NCI-H748 treated with DMSO at 0.1 percent for 48 hours (cell line): ENCODE measurements around the gene CDK14.
"Not testable (repeated sequence)": the region's sequence is repeated elsewhere in the genome, so short reads cannot be mapped to it uniquely, and the experiment has no call there.

Source experiments
- DNase-seq: peaks from one replicate; lab custom pipeline; 2025; lab: John Stamatoyannopoulos, UW

CDK14 gene

DNA sequence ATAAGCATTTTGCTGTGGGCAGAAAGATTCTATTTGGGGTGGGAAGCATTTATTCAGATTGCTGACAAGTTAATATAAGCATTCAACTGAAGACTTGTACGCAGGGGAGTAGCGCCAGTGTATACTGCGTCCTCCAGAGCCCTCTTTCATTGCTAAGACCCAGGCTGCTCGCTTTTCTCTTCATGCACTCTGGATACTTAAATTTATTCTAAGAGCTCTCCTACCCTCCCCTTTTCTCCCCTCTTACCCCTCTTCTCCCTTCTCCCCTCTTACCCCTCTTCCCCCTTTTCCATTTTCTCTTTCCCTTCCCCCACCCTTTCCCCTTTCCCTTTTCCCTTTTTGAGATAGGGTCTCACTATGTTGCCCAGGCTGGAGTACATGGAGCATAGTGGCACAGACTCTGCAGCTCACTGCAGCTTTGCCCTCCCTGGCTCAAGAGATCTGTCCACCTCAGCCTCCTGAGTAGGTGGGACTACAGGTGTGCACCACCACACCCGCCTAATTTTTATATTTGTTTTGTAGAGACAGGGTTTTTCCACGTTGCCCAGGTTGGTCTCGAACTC is 125.8 kb downstream of the CDK14 start:
- DNase-seq, result no peak

DNA sequence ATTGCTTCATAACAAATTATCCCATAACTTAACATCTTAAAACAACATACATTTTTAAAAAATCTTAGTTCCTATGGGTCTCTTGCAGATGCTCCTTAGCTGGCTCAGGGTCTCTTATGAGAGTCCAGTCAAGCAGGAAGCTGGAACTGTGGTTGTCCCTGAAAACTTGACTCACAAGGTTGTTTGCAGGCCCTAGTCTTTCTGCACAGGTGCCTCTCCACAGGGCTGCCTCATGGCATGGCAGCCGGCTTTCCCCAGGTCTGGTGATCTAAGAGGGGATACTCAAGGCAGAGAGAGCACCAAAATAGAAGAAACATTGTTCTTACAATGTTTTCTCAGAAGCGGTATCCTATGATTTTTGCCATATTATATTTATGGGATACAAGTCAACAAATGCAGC is 127.1 kb downstream of the CDK14 start:
- DNase-seq, result no peak

DNA sequence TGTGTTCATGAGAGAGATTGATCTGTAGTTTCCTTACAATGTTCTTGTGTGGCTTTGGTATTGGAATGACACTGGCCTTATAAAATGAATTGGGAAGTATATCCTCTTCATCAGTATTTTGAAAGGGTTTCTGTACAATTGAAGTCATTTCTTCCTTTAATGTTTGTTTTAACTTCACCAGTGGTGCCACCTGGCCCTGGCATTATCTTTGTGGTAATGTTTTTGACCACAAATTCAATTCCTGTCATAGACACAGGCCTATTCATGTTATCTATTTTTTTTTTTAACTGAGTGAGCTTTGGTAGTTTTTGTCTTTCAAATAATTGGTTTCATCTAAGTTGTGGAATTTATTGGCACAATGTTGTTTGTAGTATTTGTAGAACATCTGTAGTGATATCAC is 127.7 kb downstream of the CDK14 start:
- DNase-seq, result no peak

DNA sequence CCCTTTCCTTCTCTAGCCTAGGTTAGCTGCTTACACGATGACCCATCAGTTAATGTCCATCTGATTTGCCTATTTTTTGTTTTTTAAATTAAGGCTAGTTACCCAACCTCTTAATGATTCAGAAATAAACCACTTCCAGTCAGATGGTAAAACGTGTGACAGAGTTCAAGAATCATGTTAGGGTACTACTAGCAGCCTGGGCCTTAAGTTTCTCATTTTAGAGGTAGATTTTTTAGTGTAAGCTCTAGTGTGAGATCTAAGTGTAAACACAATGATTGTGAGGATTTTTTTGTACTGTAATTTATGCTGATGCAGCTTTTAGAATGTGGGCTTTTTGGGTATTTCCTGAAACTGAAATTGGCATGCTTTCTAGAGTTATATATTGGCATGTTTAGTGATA is 130.0 kb downstream of the CDK14 start:
- no peak for DNase-seq

DNA sequence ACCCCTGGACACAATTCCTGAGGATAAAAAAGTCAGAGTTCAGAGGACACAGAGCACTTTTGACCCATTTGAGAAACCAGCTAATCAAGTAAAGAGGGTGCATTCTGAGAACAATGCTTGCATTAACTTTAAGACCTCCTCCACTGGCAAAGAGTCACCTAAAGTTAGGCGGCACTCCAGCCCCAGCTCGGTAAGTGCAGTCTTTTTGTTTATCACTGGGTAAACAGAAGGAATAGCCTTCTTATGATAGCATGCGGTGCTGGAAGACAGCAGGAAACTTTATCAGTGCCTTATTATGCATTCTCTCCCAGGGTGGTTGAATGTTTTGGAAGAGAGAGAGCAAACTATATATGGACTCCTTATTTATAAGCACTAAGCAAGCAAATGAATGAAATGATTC is 130.5 kb downstream of the CDK14 start:
- DNase-seq, result no peak

DNA sequence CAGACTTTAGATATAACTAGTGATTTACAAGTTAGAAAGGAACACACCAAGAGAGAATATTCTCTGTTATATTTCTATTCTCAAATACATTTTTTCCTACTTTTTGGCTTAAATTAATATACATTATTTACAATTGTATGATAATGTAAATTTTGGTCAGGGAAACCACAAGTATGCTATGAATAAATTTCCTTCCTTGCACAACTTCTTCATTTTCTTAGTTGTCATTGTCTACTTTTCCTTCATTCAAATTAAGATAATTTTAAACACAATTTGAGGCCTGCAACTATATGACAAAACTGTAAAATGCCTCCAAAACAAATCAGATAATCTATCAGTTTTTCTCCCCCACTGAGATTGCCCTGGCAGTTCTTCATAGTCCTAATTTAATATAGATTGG is 131.3 kb downstream of the CDK14 start:
- no peak for DNase-seq

DNA sequence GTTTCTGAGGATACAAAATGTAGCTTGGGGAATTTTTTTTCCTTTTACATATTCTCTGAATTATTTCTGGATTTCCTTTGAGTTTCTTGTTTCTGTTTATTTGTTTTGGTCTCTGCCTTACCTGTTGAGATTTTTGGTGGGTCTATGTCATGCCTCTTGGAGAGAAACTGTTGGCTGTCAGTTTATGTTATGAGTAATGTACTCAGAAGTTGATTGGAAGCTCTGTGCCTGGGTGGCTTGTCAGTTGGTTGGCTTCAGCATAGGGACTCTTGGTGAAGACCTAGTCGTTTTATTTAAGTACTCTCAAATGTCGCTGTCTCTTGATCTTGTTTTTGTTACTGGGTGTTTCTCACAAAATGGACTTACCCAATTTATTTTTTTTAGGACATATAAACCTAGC is 132.4 kb downstream of the CDK14 start:
- DNase-seq, result no peak

DNA sequence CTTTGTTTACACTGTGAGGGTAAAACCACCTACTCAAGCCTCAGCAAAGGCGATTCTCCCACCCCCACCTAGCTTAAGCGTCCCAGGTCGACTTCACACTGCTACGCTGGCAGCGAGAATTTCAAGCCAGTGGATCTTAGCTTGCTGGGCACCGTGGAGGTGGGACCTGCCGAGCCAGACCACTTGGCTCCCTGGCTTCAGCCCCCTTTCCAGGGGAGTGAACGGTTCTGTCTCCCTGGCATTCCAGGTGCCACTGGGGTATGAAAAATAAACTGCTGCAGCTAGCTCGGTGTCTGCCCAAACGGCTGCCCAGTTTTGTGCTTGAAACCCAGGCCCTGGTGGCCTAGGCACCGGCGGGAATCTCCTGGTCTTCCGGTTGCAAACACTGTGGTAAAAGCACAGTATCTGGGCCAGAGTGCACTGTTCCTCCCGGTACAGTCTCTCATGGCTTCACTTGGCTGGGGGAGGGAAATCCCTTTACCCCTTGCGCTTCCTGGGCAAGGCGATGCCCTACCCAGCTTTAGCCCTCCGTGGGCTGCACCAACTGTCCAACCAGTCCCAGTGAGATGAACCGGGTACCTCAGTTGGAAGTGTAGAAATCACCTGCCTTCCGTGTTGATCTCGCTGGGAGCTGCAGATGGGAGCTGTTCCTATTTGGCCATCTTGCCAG is 139.6 kb downstream of the CDK14 start:
- DNase-seq, result not testable (repeated sequence)

DNA sequence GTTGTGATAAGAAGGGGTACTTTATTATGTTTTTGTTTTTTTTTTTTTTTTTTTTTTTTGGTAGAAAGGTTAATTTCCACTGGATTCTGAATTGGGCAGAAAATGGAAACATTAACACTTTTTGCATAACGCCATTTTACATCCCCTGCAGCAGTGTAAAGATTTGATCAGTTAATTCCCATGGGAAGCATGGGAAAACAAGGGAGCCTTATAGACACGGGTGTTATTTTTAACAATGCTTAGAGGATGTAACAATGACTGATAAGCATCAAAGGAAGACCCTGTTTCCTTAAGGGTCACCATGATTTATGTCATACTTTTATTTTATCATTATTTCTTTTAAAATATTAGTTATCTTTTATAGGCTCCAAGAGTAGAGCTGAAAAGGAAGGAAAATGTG is 140.2 kb downstream of the CDK14 start:
- DNase-seq, result no peak

DNA sequence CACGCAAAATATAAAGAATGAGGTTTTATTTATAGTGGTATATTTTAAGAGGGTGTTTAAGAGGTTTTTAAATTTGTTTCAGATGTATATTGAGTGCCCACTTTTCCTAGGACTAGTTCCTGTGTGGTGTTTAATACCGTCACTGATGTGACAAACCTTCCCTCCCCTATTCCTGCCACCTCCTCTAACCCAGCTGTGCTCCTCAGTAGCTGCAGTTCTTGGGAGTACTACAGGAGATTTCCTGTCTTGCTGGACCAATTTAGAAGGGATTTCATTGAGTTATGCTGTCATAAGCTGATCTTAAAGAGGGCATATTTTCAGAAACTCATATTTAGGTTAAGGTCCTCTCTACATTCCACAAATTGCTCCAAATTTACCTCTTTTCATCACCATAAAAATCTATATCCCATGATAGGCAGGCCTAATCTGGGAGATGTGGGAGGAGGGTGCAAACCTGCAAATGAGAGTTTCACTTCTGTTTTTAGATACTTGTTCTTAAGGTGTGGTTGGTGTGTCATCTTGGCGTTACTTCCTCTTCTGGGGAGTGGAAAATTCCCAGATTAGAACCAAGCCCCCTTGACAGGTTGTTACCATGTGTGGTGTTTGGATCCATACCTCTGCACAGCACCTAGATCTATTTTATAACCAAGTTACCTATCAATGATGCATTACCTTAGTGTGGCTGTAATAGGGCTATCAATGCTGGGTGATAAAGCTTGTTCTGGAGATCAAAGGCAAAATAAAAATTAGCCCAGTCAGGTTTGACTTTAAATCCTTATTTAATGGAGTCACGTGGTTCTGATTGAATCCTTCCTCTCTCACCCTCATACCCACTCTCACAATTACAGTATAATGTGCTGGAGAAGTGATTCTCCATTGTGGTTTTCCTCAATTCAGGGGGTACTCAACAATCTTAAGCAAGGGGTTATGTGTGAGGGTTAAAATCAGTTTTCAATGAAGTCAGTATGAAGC is 141.1 kb downstream of the CDK14 start:
- DNase-seq, result no peak

DNA sequence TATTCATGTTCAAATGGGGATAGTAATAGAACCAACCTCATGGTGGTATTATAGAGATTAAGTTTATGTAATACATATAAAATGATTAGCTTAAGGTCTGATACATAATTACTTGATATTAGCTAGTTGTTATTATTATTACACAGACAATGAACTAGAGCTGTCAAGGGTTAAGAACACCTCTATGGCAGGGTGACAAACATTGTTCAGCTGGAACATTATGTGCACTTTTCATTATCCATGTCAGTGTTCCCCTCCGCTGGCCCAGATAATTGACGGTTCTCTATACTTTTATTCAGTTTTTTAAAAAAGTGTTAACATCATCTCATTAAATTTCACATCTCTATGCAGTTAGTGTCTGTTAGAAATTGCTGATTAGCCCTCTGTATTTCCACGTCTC is 142.1 kb downstream of the CDK14 start:
- DNase-seq, result no peak

DNA sequence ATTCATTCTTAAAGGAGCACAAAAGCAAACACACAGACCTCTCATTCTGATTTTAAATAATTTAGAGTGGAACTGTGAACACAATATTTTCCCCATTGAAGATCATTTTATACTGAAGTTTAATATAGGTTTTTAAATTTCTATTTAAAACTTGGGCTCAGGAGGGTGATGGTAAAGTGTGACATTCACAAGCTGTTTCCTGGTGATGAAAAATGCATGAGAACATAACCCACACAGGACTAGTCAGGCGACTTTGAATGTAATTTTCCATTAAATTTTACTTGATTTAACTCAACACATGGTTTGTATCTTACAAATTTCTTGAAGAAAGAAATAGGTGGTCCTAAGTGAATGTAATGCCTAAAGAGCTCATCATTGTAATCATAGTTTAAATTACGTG is 143.6 kb downstream of the CDK14 start:
- DNase-seq, result no peak

DNA sequence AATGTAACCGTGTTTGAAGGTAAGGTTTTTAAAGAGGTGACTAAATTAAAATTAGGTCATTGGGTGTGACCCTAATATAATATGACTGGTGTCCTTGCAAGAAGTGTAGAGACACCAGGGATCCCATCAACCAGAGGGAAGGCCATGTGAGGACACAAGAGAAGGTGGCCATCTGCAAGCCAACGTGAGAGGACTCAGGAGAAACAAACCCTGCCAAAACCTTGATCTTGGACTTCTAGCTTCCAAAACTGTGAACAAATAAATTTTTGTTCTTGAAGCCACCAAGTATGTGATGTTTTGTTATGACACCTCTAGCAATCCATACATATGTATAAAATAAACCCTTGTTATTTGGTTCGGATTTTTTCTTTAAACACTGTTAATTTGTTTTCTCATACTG is 144.3 kb downstream of the CDK14 start:
- no peak for DNase-seq

DNA sequence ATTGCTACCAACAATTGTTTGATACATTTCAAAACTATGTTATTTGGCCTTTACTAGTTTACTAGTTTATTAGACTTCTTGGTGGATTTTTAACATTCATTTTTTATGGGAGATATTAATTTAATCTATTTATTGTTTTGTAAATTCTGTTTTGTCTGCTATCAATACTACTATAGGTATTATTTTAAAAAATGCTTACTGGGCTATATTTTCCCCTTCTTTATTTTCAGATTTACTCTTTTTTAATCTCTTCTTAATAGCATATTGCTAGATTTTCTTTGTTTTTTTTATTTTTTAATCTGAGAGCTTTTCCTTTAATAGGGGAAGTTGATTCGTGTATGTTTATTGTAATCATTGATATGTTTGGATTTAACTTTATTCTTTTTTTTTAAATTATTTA is 147.5 kb downstream of the CDK14 start:
- DNase-seq, result no peak

DNA sequence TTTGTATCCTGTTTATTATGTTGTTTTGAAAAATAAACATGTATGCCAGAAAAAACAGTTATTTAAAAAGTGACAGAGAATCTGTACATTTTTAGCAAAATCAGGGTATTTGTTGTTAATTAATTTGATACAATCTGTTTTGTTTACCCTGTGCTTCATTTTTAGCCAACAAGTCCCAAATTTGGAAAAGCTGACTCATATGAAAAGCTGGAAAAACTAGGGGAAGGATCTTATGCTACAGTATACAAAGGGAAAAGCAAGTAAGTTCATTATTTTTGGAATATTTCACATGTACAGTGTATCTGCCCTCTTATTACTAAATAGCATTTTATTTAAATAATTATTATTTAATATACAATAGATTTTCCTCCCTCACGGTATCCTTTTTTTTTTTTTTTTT is 151.4 kb downstream of the CDK14 start:
- DNase-seq, result no peak

DNA sequence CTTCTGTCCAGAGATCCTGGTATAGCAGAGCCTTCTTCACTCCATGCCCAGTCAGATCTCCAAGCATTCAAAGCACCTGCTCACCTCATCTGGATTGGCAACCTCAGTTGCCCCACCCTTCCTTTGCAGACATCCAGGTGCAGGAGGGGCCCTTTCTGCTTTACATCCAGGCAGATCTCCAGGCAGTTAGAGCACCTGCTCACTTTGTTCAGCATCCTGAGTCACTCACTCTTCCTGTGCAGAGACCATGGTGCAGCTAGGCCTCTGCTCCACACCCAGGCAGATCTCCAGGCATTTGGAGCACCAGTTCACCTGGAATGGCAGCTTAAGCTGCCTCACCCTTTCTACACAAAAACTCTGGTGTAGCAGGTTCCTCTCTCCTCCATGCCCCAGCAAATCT is 153.1 kb downstream of the CDK14 start:
- DNase-seq, result no peak

DNA sequence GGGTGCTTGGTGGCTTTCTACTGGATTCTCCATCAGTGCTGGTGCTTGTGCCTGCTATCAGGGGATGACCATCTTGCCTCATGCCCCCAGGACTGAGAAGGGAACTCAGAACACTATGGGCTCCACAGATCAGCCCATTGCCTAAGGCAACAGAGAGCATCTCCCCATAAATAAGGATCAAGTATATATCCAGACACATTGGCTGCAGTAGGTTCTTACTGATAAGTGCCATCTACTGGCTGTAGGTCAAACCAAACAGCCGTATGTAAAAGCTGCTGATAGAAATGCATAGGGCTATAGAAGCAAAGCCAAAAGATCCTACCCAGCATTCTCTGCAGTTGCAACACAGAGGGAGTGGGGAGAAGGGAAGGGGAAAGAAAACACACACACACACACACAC is 153.7 kb downstream of the CDK14 start:
- no peak for DNase-seq

DNA sequence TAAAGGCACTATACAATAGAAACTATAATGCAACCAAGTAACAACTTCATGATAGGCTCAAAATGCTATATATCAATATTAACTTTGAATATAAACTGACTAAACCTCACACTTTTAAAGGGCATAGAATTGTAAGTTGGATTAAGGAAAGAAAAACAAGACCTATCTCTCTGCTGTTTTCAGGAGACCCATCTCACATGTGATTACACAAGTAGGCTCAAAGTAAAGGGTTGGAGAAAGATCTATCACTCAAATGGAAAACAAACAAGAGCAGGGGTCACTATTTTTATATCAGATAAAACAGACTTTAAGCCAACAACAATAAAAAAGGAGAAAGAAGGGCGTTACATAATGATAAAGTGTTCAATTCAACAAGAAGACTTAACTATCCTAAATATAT is 155.5 kb downstream of the CDK14 start:
- DNase-seq, result no peak

DNA sequence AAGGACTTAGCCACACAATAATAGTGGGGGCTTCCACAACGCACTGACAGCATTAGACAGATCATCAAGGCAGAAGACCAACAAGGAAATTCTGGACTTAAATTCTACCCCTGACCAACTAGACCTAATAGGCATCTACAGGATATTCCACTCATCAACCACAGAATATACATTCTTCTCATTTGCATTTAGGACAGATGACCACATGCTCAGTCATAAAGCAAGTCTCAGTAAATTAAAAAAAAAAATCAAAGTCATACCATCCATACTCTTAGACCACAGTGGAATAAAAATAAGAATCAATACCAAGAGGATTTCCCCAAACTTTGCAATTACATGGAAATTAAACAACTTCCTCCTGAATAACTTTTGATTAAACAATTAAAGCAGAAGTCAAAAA is 155.9 kb downstream of the CDK14 start:
- DNase-seq, result no peak

DNA sequence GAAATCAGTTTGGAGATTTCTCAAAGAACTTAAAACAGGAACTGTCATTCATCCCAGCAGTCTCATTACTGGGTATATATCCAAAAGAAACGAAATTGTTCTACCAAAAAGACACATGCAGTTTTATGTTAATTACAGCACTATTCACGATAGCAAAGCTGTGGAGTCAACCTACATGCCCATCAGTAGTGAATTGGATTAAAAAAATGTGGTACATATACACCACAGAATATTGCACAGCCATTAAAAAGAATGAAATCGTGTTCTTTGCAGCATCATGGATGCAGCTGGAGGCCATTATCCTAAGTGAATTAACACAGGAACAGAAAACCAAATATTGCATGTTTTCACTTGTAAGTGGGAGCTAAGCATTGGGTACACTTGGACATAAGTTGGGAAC is 158.9 kb downstream of the CDK14 start:
- DNase-seq, result no peak

DNA sequence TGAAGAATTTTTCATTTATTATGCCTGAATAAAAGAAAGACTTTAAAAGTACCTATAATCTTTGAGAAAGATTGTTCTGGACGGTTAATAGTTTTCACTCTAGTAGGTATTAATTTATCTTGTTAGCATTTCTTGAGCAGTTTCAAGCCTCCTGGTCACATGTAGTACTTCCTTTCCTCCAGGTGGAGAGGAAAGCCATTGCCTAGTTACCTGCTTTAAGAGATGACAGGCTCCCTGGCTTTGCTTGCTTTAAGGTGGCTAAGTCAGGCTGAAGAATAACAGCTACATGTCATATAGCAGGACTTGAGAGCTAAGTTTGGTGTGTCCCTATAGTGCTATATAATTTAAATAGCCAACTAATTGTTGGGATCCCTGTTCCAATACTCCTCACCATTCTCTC is 160.2 kb downstream of the CDK14 start:
- no peak for DNase-seq

DNA sequence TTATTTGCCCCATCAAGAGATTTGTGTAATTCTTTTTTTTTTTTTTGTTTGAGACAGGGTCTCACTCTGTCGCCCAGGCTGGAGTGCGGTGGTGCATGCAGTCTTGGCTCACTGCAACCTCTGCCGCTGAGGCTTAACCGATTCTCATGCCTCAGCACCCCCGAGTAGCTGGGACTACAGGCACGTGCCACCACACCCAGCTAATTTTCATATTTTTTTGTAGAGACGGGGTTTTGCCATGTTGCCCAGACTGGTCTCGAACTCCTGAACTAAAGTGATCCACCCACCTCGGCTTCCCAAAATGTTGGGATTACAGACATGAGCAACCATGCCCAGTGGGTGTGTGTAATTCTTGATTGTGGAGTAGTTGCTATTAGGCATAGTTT is 161.4 kb downstream of the CDK14 start:
- not testable (repeated sequence) for DNase-seq

DNA sequence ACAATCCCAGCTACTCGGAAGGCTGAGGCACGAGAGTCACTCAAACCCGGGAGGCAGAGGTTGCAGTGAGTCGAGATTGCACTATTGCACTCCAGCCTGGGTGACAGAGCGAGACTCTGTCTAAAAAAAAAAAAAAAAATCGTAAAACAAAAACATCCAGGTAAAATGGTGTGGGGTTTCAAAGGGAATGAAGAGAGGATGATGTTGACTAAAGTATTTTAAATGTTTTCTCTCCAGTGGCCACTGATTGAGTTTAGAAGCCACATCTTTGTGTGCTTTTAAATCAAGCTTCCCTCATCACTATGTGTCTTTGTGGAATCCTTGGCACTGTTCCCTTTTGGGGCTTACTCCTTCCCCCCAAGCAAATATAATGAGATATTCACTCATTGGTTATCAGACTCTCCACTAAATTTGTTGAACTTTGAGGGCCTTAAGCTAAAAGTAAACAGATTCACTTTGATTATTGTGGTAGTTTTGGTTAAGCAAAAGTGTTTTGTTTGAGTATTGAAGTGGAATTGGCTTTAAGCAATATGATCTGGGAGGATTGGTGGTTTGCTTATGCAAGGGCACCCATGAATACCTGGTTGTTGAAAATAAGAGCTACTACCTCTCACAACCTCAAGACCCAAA is 162.9 kb downstream of the CDK14 start:
- DNase-seq, result no peak
